Measurements from ENCODE around the gene RBM20.
"Not testable (repeated sequence)": the region's sequence is repeated elsewhere in the genome, so short reads cannot be mapped to it uniquely, and the experiment has no call there.

Gene RBM20

DNA sequence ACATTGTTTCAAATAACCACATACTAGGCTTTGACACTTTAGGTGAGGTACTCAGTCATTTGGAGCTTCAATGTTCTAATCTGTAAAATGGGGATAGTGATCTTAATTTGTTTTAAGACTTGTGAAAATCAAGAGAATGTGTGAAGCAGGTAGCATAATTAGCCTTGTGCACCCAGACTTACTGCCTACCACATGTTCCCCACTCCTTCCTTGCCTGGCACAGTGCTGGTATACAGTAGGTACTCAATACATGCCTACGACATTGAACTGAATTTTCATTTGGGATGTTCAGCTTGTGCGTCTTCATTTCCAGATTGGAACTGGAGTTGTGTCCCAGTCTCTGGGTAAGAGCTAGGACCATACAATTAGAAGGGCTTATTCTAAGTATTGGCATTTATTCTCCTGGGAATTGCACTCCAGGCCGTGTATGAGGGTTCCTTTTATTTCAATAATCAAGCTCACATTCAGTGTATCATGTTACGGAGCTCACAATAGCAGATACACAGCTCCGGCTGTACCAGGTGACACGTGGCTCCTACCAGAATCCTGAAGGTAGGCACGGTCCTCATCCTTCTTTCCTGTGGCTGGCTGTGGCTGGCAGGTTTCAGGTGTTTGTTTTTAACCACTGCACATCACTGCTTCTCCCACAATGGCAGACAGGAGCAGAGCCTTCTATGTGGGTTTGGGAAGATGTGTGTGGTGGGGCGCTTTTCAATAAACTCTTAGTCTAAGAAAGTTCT, 118.1 kb downstream of the RBM20 start:
- no peak overlapping the region for H3K4me3 ChIP-seq (ENCODE audit: low read depth, low read length)
- H3K36me3 ChIP-seq = no peaks in the 10 kb centered on the region
- H3K27ac ChIP-seq = no peak overlapping the region
- no peaks in the 10 kb centered on the region for H3K9me3 ChIP-seq (ENCODE audit: severe bottlenecking)
- TF ChIP-seq, protein P1, sequence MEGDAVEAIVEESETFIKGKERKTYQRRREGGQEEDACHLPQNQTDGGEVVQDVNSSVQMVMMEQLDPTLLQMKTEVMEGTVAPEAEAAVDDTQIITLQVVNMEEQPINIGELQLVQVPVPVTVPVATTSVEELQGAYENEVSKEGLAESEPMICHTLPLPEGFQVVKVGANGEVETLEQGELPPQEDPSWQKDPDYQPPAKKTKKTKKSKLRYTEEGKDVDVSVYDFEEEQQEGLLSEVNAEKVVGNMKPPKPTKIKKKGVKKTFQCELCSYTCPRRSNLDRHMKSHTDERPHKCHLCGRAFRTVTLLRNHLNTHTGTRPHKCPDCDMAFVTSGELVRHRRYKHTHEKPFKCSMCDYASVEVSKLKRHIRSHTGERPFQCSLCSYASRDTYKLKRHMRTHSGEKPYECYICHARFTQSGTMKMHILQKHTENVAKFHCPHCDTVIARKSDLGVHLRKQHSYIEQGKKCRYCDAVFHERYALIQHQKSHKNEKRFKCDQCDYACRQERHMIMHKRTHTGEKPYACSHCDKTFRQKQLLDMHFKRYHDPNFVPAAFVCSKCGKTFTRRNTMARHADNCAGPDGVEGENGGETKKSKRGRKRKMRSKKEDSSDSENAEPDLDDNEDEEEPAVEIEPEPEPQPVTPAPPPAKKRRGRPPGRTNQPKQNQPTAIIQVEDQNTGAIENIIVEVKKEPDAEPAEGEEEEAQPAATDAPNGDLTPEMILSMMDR (IDR thresholded peaks at IDR 0.05; ENCODE audit: low read depth, low read length) = no peak
- DNase-seq = no peak
- no peaks in the 10 kb centered on the region for H3K27me3 ChIP-seq (ENCODE audit: insufficient read depth, low read depth, severe bottlenecking)

DNA sequence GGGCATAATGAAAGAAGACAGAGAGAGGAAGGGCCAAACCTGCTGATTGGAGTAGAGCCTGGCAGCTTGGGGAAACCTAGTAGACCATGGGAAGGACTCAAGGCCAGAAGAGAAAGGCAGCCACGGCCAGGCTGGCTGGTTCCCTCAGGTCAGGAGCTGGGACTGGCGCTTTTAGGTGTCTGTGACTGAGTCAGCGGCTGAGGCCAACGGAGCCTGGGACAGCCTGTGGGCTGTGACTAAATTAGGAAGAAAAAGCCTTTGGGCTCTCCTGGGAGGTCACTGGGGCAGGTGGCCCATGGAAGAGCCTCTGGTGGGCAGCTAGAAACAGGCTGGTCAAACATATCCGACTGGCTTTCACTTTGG, 118.7 kb downstream of the RBM20 start:
- TF ChIP-seq, protein P1 (IDR thresholded peaks at IDR 0.05; ENCODE audit: low read depth, low read length) = no peak
- Histone ChIP-seq H3K9me3 (ENCODE audit: severe bottlenecking) (no peaks in the 10 kb centered on the region), H3K27me3 (ENCODE audit: insufficient read depth, low read depth, severe bottlenecking) (no peaks in the 10 kb centered on the region), H3K4me3 (ENCODE audit: low read depth, low read length) (no peak overlapping the region), H3K36me3 (no peaks in the 10 kb centered on the region), H3K27ac (no peak overlapping the region)
- DNase-seq = no peak

DNA sequence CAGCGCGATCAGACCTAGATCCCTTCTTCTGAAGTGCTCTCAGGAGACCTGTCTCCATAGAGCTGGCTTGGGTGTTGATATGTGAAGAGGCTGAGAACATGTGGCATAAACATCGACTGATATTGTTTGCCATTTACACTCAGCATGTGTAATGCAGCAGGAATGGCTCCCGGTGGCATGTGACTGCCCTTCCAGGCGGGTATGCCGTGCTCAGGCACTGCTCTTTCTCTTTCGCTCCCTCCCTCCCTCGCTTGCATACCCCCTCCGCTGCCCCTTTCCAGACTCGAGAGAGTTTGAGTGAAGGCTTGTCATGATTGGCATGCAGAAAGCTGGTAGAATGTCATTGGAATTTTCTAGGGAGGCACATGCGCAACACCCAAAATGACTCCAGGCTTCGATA, 120.2 kb downstream of the RBM20 start:
- TF ChIP-seq, protein P1 (IDR thresholded peaks at IDR 0.05; ENCODE audit: low read depth, low read length) = no peak
- Histone ChIP-seq H3K9me3 (ENCODE audit: severe bottlenecking) (no peaks in the 10 kb centered on the region), H3K36me3 (no peaks in the 10 kb centered on the region), H3K27me3 (ENCODE audit: insufficient read depth, low read depth, severe bottlenecking) (no peaks in the 10 kb centered on the region), H3K4me3 (ENCODE audit: low read depth, low read length) (no peak overlapping the region), H3K27ac (no peak overlapping the region)
- DNase-seq = no peak

DNA sequence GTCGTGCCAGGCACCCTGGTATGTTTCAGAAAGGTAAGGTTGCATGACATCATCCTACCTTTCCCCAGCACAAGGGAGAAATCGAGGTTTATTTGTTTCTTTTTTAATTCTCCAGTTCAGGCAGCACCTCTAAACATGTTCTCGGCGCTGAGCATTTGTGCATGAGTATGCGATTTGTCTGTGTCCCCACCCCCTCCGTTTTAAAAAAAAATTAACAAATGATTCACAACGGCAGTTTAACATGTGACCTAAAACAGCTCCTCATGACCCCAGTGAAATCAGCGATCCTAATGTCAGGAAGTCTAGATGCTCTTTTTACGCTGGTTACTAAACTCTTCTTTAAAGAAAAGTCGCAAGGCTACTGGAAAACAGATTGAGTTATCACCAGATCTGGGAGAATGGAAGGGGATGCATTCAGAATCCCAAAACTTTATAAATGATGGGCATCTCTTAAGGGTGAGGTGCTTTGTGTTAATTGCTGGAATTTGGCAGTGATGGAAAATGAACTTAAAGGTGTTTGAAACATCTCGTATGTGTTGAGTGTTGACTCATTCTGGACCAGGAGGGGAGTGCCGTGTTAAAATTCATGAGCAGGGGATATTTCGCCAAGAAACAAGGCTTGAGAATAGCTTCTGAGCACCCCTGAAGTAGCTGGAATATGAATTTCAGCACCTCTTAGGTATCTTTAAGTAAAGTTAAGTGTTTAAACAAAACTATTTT, 120.8 kb downstream of the RBM20 start:
- DNase-seq = no peak
- Histone ChIP-seq H3K4me3 (ENCODE audit: low read depth, low read length) (no peak overlapping the region), H3K9me3 (ENCODE audit: severe bottlenecking) (no peaks in the 10 kb centered on the region), H3K27ac (no peak overlapping the region), H3K36me3 (no peaks in the 10 kb centered on the region), H3K27me3 (ENCODE audit: insufficient read depth, low read depth, severe bottlenecking) (no peaks in the 10 kb centered on the region)
- TF ChIP-seq, protein P1 (IDR thresholded peaks at IDR 0.05; ENCODE audit: low read depth, low read length) = no peak

DNA sequence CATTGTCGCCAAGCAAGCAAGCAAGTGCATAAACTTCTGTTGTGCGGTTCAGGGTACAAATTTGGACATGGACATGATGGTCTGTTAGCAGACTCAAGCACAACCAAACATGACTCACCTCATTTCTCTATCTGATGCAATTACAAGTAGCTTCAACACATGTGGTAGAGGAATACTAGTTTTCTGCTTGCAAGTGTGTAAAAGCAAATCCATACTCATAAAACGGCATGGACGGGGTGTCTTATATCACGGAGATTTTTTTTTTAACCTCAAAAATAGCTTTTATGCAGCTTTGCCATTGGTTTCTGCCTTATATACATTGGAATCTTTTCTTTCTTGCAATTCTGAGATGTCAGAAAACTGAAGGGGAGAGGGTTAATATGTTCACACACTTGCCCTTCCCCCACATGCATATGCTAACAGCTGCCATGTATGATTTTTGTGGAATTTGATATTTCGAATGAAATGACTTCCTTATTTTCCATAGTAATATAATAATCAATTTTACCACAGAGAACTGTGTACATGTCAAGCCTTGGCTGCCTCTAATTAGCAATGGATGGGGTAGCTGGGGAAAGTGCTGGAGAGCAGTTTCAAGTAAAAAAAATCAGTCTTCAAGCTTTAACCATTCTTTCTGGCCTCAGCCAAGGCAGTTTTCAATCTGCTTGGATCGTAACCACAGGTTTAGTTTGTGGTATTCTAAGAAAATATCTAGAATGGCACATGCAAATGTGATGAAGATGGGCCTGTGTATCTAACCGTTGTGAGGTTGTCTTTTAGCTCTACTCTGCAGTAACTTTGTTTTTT, 121.6 kb downstream of the RBM20 start:
- Histone ChIP-seq H3K27me3 (ENCODE audit: insufficient read depth, low read depth, severe bottlenecking) (no peaks in the 10 kb centered on the region), H3K4me3 (ENCODE audit: low read depth, low read length) (no peak overlapping the region), H3K36me3 (no peaks in the 10 kb centered on the region), H3K27ac (peak overlapping the region; percentile 43), H3K9me3 (ENCODE audit: severe bottlenecking) (no peaks in the 10 kb centered on the region)
- DNase-seq = no peak
- TF ChIP-seq, protein P1 (IDR thresholded peaks at IDR 0.05; ENCODE audit: low read depth, low read length) = no peak

DNA sequence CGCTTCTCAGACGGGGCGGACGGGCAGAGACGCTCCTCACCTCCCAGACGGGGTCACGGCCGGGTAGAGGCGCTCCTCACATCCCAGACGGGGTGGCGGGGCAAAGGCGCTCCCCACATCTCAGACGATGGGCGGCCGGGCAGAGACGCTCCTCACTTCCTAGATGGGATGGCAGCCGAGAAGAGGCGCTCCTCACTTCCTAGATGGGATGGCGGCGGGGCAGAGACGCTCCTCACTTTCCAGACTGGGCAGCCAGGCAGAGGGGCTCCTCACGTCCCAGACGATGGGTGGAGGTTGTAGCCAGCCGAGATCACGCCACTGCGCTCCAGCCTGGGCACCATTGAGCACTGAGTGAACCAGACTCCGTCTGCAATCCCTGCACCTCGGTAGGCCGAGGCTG, 123.5 kb downstream of the RBM20 start:
- not testable (repeated sequence) for DNase-seq; H3K27me3 ChIP-seq (ENCODE audit: insufficient read depth, low read depth, severe bottlenecking); H3K36me3 ChIP-seq

More for the DNA sequence above, 123.5 kb downstream of the RBM20 start:
- H3K4me3 ChIP-seq (ENCODE audit: low read depth, low read length); H3K9me3 ChIP-seq (ENCODE audit: severe bottlenecking); H3K27ac ChIP-seq: not testable (repeated sequence)

All from WERI-Rb-1 (cell line).